Effector memory CD4-positive, alpha-beta T cell (primary cell): Measurements from ENCODE around the gene SCAPER.
"Not testable (repeated sequence)": the region's sequence is repeated elsewhere in the genome, so short reads cannot be mapped to it uniquely, and the experiment has no call there.

Experiments used
- DNase-seq, 3 donors: peaks; one replicate each; pipeline ENCODE4 v3.0.0-alpha.2; 2020
- H3K27ac ChIP-seq: 2 replicates; pipeline ENCODE4 v1.7.0; 2013; ENCODE audit warnings: mild to moderate bottlenecking, low read length, moderate library complexity; ENCODE audit not compliant: insufficient read depth, poor library complexity, severe bottlenecking
- H3K27me3 ChIP-seq: replicated peaks from 2 replicates; pipeline ENCODE4 v1.7.0; 2013; ENCODE audit warnings: mild to moderate bottlenecking, low read length; ENCODE audit not compliant: insufficient read depth, control insufficient read depth, poor library complexity, severe bottlenecking
- H3K36me3 ChIP-seq: 2 replicates; pipeline ENCODE4 v1.7.0; 2013; ENCODE audit warnings: mild to moderate bottlenecking, low read length, moderate library complexity; ENCODE audit not compliant: control insufficient read depth, insufficient read depth
- H3K4me1 ChIP-seq: 2 replicates; pipeline ENCODE4 v1.7.0; 2013; ENCODE audit warnings: low read length, mild to moderate bottlenecking; ENCODE audit not compliant: control insufficient read depth, insufficient read depth, poor library complexity, severe bottlenecking
- H3K4me3 ChIP-seq: 2 replicates; pipeline ENCODE4 v1.7.0; 2013; ENCODE audit warnings: low read length, low read depth, mild to moderate bottlenecking; ENCODE audit not compliant: insufficient read depth, poor library complexity, severe bottlenecking
- H3K9me3 ChIP-seq: 2 replicates; pipeline ENCODE4 v1.7.0; 2013; ENCODE audit warnings: mild to moderate bottlenecking, low read length, moderate library complexity; ENCODE audit not compliant: control insufficient read depth

SCAPER gene

DNA sequence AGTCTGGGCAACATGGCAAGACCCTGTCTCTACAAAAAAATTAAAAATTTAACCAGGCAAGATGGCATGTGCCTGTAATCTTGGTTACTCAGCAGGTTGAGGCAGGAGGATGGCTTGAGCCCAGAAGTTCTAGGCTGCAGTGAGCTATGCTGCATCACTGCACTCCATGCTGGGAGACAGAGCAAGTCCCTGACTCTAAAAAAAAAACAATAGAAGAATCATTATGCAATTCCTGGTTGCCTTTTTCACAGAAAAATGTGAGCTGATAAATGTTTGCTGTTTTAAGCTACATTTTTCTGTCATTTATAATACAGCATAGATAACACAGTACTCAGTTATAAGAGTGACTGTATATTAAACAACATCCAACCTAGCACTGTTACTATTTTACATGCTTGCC lies 148.8 kb downstream of the SCAPER start:
- no peak for DNase-seq
- H3K36me3 ChIP-seq = no peaks in the 10 kb centered on the region
- no peaks in the 10 kb centered on the region for H3K27me3 ChIP-seq
- no peaks in the 10 kb centered on the region for H3K9me3 ChIP-seq
- H3K27ac ChIP-seq = no peak overlapping the region
- no peaks in the 10 kb centered on the region for H3K4me1 ChIP-seq
- no peak overlapping the region for H3K4me3 ChIP-seq

DNA sequence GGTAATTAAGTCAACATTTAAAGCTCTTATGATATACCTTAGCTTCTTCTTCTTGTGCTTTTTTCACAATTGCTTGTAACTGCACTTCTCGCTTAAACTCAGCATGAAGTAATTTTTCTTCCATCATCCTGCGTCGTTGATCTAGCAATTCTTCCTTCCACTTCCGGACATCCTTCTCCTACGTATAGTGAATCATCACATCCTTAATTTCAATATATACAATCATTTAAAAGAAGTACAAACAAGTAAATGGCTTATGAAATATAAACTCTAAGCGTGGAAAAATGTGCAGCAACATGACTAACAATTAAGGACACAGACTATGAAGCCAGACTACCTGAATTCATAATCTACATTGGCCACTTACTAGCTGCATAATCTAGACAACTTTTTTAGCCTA lies 151.4 kb downstream of the SCAPER start:
- no peak overlapping the region for H3K27ac ChIP-seq
- H3K4me3 ChIP-seq = no peak overlapping the region
- no peak for DNase-seq
- H3K9me3 ChIP-seq = no peaks in the 10 kb centered on the region
- no peaks in the 10 kb centered on the region for H3K4me1 ChIP-seq
- no peaks in the 10 kb centered on the region for H3K36me3 ChIP-seq
- no peaks in the 10 kb centered on the region for H3K27me3 ChIP-seq

DNA sequence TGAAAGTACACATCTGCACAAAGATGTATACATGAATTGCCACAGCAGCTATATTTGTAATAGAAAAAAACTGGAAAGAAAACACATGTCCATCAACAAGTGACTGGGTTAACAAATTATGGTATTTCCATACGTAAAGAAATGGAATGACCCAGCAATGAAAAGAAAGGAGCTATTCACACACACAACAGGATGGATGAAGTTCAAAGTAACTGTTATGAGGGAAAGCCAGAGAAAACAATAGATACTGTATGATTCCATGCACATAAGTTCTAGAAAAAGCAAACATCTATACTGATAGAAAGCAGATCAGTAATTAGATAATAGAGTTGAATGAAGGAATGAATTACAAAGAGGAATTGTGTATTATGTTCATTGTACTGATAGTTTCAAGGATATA lies 152.0 kb downstream of the SCAPER start:
- no peaks in the 10 kb centered on the region for H3K4me1 ChIP-seq
- H3K36me3 ChIP-seq = no peaks in the 10 kb centered on the region
- no peaks in the 10 kb centered on the region for H3K9me3 ChIP-seq
- H3K27me3 ChIP-seq = no peaks in the 10 kb centered on the region
- H3K4me3 ChIP-seq = no peak overlapping the region
- H3K27ac ChIP-seq = no peak overlapping the region
- DNase-seq = no peak

DNA sequence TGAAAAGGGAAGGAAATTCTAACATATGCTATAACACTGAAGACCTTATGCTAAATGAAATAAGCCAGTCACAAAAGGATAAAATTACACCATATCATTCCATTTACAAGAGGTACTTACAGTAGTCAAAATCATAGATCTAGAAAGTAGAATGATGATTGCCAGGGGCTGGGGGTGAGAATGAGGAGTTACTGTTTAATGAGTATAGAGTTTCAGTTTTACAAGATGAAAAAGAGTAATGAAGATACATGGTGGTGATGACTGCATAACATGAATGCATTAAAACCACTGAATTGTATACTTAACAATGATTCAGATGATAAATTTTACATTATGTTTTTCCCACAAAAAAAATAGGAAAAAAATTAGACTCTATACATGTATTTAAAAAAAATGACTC lies 152.6 kb downstream of the SCAPER start:
- Histone ChIP-seq H3K36me3 (no peaks in the 10 kb centered on the region), H3K9me3 (no peaks in the 10 kb centered on the region), H3K27me3 (no peaks in the 10 kb centered on the region), H3K4me3 (no peak overlapping the region), H3K4me1 (no peaks in the 10 kb centered on the region), H3K27ac (no peak overlapping the region)
- DNase-seq = no peak

DNA sequence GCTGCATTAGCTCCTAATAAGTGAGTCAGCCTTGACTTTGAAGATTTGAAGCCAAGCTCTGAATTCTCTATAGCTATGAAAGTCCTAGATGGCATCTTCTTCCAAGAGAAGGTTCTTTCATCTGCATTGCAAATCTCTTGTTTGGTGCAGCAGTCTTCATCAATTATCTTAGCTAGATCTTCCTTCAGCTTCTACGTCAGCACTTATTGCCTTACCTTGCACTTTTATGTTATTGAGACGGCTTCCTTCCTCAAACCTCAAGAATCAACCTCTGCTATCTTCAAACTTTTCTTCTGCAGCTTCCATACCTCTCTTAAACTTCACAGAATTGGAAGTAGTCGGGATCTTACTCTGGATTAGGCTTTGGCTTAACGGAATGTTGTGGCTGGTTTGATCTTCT lies 167.6 kb downstream of the SCAPER start:
- Histone ChIP-seq H3K4me3 (no peak overlapping the region), H3K4me1 (no peaks in the 10 kb centered on the region), H3K36me3 (peaks cover 6% of the 10 kb centered on the region), H3K27me3 (no peaks in the 10 kb centered on the region), H3K9me3 (no peaks in the 10 kb centered on the region), H3K27ac (no peak overlapping the region)
- no peak for DNase-seq

DNA sequence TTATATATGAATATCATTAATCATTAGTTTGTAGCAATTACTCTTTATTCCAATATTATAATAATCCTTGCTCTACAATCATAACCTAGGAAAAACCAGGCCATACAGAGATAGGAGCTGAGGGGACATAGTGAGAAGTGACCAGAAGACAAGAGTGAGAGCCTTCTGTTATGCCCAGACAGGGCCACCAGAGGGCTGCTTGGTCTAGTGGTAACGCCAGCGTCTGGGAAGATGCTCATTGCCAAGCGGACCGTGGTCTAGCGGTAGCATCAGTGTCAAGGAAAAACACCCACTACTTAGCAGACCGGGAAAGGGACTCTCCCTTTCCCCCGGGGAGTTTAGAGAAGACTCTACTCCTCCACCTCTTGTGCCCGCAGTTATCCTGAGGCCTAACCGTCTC lies 172.8 kb downstream of the SCAPER start:
- not testable (repeated sequence) for H3K4me1 ChIP-seq, H3K27ac ChIP-seq, H3K27me3 ChIP-seq, H3K9me3 ChIP-seq, DNase-seq, H3K4me3 ChIP-seq, H3K36me3 ChIP-seq

DNA sequence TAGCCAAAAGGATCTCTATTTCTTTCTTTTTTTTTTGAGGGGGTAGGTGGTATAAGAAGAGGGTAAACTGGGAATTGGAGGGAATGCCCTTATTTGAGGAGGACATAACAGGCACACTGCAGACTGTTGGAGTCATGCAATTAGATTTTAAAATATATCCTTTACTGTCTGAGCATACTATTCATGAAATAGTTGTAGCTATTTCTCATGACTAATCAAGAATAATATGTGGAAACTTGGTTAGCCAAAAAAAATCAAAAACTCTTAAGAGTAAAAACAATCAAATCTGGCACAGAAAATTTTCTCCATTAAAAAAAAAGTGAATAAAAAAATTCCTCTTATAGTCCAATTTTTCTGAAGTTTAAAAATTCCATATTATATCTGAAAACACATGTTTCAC lies 174.9 kb downstream of the SCAPER start:
- Histone ChIP-seq H3K36me3 (peaks cover 9% of the 10 kb centered on the region), H3K27ac (no peak overlapping the region), H3K9me3 (no peaks in the 10 kb centered on the region), H3K27me3 (no peaks in the 10 kb centered on the region), H3K4me1 (no peaks in the 10 kb centered on the region), H3K4me3 (no peak overlapping the region)
- no peak for DNase-seq

DNA sequence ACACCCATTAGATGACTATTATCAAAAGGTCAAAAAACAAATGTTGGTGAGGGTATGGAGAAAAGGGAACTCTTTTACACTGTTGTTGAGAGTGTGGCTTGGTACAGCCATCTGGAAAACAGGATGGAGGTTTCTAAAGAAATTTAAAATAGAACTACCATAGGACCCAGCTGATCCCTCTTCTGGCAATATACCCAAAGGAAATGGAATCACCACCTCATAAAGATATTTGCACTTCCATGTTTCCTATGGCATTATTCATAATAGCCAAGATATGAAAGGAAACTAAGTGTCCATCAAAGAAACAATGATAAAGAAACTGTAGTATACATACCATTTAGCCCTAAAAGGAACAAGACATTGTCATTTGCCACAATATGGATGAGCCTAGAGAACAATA lies 186.3 kb downstream of the SCAPER start:
- Histone ChIP-seq H3K4me3 (no peak overlapping the region), H3K36me3 (no peaks in the 10 kb centered on the region), H3K4me1 (no peaks in the 10 kb centered on the region), H3K27ac (no peak overlapping the region), H3K27me3 (no peaks in the 10 kb centered on the region), H3K9me3 (no peaks in the 10 kb centered on the region)
- DNase-seq = no peak

DNA sequence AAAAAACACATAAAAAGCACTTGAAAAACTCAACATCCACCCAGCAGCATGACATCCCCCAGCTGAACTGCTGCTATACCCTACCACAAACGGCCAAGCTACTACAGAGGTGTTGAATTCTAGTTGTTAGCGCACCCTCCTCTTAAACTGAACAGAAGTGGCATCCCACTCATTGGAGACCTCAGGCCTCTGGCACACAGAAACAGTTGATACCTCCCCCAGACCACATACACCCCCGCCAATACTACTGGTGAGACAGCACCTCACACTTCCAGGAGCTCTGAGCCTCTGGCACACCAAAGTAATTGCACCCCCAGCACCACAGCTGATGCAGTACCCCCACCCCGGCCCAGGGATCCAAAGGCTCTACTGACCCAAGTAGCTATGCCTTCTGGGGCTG lies 190.2 kb downstream of the SCAPER start:
- Histone ChIP-seq H3K4me1 (no peaks in the 10 kb centered on the region), H3K36me3 (no peaks in the 10 kb centered on the region), H3K27ac (no peak overlapping the region), H3K27me3 (no peaks in the 10 kb centered on the region), H3K4me3 (no peak overlapping the region), H3K9me3 (no peaks in the 10 kb centered on the region)
- DNase-seq = no peak

DNA sequence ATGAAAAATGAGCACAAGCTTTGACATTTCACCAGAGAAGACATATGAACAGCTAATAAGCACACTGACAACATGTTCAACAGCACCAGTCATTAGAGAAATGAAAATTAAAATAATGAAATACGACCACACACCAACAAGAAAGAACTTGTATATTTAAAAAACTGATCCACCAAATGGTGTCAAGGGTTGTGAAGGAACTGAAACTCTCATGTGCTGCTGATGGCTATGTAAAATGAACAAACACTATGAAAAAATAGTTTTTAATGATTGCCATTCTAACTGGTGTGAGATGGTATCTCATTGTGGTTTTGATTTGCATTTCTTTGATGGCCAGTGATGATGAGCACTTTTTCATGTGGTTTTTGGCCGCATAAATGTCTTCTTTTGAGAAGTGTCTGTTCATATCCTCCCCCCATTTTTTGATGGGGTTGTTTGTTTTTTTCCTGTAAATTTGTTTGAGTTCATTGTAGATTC lies 193.8 kb downstream of the SCAPER start:
- Histone ChIP-seq H3K4me3 (no peak overlapping the region), H3K36me3 (no peaks in the 10 kb centered on the region)

DNA sequence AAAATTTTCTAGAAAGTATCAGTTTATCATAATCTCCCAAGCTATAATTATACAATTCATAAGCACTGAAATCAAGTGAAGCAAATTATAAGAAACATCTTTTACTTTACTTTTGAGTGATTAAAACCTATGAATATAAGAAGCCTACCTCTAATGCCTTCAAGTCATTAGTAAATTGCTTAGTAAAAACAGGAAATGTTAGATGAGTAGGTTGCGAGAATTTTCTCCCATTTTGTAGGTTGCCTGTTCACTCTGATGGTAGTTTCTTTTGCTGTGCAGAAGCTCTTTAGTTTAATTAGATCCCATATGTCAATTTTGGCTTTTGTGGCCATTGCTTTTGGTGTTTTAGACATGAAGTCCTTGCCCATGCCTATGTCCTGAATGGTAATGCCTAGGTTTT lies 201.1 kb downstream of the SCAPER start:
- not testable (repeated sequence) for H3K9me3 ChIP-seq, H3K4me3 ChIP-seq, H3K27ac ChIP-seq, H3K4me1 ChIP-seq, DNase-seq, H3K27me3 ChIP-seq
- peaks cover 13% of the 10 kb centered on the region for H3K36me3 ChIP-seq

More for the DNA sequence above, 193.8 kb downstream of the SCAPER start:
- H3K4me1 ChIP-seq = no peaks in the 10 kb centered on the region
- H3K27ac ChIP-seq = no peak overlapping the region
- H3K27me3 ChIP-seq = no peaks in the 10 kb centered on the region
- DNase-seq = no peak
- H3K9me3 ChIP-seq = no peaks in the 10 kb centered on the region
